ENCODE measurements around the gene PCBP3.
A peak's percentile ranks its signal among the peaks of the same experiment; 100 is the strongest.

Gene PCBP3

GRCh38 chr21:45867671-45868081 lies 224.2 kb downstream of the PCBP3 start:
- no peak for DNase-seq

- no peak for DNase-seq
Measured at GRCh38 chr21:45868086-45868485, 224.6 kb downstream of the PCBP3 start.

GRCh38 chr21:45868488-45868887 lies 225.0 kb downstream of the PCBP3 start:
- no peak for DNase-seq

GRCh38 chr21:45869121-45870007 lies 225.8 kb downstream of the PCBP3 start:
- no peak for DNase-seq

GRCh38 chr21:45870421-45870820 lies 226.9 kb downstream of the PCBP3 start:
- no peak for DNase-seq

- no peak for DNase-seq
Measured at GRCh38 chr21:45870851-45871615, 227.5 kb downstream of the PCBP3 start.

- DNase-seq = no peak
Measured at GRCh38 chr21:45871616-45872236, 228.2 kb downstream of the PCBP3 start.

GRCh38 chr21:45872471-45872870 lies 228.9 kb downstream of the PCBP3 start:
- no peak for DNase-seq

- DNase-seq = no peak
Measured at GRCh38 chr21:45872902-45873301, 229.4 kb downstream of the PCBP3 start.

GRCh38 chr21:45873418-45873817 lies 229.9 kb downstream of the PCBP3 start:
- no peak for DNase-seq

GRCh38 chr21:45873866-45874265 lies 230.3 kb downstream of the PCBP3 start:
- no peak for DNase-seq

GRCh38 chr21:45874716-45875415 lies 231.3 kb downstream of the PCBP3 start:
- no peak for DNase-seq

GRCh38 chr21:45875416-45875760 lies 231.9 kb downstream of the PCBP3 start:
- DNase-seq = no peak

GRCh38 chr21:45875881-45876280 lies 232.4 kb downstream of the PCBP3 start:
- no peak for DNase-seq

- DNase-seq = no peak
Measured at GRCh38 chr21:45876381-45877170, 233.1 kb downstream of the PCBP3 start.

- no peak for DNase-seq
Measured at GRCh38 chr21:45877171-45877438, 233.6 kb downstream of the PCBP3 start.

- DNase-seq = no peak
Measured at GRCh38 chr21:45877821-45878469, 234.4 kb downstream of the PCBP3 start.

GRCh38 chr21:45880097-45881068 lies 236.9 kb downstream of the PCBP3 start:
- DNase-seq = peak; percentile 93

GRCh38 chr21:45882645-45883044 lies 239.1 kb downstream of the PCBP3 start:
- no peak for DNase-seq

GRCh38 chr21:45883090-45883489 lies 239.6 kb downstream of the PCBP3 start:
- DNase-seq = peak; percentile 46

- no peak for DNase-seq
Measured at GRCh38 chr21:45885597-45885929, 242.0 kb downstream of the PCBP3 start.
